Measurements from ENCODE around the gene SF3A2.

SF3A2 gene

DNA sequence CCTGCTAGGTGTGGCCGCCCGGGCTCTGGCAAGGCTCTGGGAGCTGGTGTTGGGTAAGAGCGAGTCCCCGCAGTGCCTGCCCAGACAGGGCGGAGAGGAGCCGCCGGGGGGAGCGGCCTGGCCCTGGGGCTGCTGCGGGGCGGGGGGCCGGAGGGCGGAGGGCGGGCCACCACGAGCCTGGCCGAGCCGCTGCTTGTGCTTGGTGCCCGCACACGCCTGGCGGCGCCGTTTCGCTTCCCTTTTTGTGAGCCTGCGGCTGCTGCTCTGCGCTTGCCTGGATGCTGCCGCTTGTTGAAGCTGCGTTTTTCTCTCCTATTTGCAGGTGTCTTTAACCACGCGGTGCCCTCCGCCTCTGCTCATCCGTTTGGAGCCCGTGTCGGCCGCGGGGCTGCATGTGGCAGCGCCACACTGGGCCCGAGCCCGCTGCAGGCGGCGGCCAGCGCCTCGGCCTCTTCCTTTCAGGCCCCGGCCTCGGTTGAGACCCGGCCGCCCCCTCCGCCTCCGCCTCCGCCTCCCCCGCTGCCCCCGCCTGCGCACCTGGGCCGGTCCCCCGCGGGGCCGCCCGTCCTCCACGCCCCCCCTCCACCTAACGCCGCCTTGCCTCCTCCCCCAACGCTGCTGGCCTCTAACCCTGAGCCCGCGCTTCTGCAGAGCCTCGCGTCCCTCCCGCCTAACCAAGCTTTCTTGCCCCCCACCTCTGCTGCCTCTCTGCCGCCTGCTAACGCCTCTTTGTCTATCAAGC, 9.0 kb upstream of the SF3A2 start:
- DNase-seq = no peak

DNA sequence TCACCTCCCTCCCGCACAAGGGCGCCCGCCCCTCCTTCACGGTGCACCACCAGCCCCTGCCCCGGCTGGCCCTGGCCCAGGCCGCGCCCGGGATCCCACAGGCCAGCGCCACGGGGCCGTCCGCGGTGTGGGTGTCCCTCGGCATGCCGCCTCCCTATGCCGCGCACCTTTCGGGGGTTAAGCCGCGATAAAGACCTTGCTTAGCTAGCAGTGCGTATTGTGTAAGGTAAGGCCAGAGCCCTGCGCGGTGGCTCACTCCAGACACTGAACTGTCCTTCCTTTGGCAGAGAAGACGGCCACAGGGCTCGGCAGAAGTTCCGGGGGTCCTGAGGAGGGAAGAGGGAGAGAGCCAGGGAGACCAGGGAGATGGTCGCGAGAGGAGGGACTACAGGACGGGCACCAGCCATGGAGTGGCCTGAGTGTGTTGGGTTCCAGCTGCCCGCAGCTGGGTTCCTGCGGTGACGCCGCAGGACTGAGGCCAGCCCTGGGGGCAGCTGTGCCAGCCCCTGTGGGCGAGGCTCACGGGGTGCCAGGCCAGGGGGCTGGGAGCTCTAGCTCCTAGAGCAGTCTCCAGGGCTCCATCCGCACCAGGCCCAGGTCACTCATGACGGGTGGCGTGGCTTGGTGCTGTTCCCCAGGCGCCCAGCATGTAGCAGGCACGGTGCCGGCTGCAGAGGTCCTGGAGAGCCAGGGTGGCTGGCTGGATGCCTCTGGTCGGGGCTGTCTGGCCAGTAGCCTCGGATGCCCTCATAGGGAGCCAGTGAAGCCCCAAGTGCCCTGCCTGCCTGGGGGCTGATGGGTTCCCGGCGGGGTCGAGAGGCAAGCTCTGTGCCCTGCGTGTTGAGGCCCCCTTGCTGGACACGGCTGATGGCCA, 8.2 kb upstream of the SF3A2 start:
- DNase-seq = no peak

DNA sequence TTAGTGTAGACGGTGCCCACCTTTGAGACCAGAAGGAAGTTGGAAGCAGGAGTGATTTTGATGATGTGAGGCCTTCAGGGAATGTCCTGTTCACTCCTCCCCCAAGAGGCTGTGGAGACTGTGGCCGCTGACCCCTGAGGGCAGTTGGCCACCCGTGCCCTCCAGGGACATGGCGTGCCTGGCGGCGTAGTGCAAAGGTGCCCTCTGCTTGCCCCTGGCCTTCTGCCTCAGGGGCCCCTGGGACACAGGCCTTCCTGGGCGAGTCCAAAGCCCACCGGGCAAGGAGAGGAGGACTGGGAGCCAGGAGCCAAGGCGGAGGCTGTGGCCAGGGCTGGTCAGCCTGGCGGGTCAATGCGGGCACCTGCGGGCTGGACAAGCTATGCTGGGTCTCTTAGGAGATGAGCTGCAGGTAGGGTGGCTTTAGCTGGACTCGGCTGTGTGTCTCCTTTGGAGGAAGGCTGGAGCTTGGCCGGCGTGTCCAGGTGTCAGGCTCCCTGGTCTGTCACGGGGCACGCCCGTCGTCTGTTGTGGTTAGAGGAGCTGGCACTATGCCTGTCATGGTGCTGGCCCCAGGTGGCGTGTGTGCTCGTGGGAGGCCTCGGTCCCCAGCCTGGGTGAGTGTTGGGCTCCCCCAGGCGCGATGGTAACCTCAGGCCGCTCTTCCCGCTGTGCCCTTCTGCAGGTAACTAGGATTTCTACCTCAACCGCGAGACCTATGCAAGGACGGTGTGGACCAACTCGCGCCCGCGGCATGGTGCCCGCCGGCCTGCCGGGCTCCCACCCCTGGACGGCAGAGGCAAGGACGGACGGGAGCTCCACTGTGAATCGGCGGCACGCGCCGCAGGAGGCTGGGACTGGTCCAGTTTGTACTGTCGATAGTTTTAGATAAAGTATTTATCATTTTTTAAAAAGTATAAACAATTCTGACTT, 7.3 kb upstream of the SF3A2 start:
- DNase-seq = no peak

DNA sequence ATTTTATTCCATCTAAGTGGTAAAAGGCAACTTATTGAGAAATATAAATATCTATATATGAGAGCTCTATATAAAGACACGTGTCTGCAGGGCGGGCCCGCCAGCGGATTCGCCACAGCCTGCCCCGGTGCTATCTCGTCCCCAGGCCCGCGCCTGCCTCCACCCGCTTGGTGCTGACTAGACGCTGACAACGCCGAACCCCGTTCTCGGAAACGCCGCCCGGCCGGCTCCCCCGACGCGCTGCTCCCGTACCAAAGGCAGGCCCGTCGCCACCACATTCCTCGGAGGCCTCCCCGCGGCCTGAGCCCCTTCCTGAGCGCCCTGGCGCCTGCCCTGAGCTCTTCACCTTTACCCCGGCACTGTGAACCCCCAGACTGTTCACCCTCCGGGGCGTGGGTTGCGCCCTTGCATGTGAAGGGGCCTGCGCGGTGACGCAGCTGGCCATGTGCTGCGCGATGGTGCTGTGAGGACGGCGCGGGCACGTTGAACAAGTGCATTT, 6.5 kb upstream of the SF3A2 start:
- no peak for DNase-seq

DNA sequence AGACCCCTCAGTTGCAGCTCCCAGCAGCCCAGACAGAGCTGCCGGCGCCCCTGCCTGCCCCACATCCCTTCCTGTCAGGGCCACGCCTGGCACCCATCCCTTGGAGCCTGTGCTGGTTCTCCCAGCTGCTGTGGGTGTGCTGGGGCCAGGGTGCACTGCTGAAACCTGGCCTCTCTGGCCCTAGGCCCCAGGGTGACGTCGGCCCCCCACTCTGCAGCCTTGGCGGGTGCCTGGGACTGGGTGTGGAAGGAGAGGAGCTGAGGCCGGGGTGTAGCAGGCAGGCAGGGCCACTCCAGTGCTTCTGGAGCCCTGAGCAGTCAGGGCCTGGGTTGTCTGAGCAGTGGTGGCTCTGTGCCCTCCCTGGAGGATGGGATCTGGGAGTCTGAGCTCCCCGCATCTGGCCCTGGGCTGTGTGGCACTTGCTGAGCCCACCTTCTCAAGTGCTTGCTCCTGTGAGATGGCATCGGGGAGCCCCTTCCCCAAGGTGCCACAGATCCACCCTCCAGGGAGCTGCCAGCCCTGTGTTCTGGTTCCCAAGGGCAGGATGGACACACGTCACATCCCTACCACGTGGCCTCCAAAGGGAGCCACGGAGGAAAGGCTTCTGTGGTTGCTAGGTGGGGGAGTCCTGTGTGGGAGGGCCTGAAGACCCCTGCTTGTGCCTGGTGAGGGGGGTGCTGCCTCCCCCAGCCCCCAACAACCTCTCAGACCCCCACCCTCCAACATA, 5.7 kb upstream of the SF3A2 start:
- no peak for DNase-seq

DNA sequence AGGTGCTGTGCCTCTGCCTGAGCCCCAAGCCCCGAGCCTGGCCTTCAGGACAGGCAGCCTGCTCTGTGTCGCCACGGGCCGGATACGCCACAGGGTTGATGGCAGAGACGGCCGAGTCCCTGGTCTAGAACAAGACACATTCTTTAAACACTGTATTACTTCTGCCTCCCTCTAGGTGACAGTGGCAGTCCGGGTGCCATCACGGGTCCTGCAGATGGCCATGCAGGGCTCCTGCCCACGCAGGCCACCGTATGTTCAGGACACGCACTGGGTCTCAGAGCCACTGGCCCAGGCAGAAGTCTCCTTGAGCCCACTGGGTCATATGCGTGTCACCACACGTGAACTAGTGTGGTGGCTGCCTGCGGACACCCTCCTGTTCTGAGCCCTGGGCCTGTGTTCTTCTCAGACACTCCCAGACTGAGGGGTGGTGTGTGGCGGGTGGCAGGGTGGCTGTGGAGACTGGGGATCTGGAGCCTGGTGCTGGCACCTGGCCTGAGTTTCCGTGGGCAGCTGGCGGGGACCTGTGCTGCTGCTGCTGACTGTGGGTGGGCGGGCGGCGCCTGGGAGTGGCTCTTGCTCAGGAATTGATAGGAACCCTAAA, 4.9 kb upstream of the SF3A2 start:
- no peak for DNase-seq

DNA sequence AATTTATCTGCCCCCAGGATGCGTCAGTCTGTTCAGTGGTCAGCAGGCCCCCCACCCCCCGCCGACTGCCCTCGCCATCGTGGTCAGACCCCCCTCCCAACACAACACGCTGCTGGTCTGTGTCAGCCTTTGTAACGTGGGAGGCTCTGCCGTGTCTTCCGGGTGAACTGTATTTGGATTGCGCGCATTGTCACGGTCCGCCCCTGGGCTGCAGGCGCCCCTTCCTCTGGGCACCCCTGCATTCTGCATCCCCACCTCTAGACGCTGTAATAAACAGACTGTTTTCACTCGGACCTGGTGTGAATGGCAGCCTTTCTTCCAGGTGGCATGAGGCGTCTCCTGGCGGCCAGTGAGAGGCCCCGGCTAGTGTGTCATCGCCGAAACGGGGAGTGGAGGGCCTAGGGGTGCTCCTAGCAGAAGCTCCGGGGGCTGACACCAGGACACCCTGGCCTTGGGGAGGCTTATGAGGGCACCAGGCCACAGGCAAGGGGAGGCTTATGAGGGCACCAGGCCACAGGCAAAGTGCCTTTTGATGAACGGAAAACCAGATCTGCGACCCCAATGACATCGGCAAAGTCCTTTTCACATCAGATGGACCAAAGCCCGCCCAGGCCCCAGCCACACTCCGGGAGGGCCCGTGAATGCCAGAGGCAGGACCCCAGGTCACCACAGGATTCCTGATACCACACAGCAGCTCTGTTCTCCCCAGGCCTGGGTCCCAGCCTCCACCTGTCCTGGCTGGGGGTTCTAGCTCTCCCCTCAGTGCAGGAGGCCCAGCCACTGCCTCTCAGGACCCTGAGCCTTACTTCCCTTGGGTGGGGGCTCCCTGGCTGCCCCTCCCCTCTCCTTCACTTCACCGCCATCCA, 4.1 kb upstream of the SF3A2 start:
- DNase-seq = no peak

DNA sequence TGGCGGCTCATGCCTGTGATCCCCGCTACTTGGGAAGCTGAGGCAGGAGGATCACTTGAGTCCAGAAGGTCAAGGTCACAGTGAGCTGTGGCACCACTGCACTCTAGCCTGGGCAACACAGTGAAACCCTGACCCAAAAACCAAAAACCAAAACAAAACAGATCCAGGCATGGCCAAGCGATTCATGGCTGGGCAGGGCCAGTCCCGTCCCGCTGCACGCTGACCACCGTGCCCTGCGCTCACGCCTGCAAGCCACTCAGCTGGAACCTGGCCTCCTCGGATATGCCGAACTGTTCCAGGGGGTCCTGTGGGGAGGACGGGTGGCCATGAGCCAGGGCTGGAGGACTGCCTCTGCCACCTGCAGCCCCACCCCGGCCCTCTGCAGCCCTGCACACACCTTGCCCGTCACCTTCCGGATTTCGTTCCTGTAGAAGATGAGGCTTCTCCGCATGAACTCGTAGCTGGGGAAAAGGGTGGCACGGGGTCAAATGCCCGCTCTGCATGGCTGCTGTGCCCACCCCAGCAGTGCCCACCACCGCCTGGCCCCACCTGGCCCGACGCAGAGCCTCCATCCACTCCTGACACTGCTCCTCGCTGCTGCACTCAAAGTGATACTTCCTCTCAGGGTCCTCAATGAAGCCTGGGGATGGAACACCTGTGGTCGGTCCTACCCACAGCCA, 2.9 kb upstream of the SF3A2 start:
- DNase-seq = no peak

DNA sequence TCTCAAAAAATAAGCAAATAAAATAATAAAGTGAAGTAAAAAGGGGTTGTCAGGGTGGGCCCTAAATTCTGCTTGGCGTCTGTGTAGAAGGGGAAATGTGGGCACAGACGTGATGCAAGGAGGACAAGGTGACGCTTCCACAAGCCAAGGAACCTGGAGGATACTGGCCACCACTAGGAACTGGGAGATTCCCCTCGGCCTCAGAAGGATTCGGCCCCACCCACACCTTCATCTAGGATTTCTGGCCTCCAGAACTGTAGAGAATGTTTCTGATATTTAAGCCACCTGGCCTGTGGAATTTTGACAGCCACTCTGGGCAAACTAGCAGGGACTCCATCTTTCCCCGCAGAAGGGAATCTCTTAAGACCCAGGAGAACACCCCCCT, 1.6 kb upstream of the SF3A2 start:
- no peak for DNase-seq

DNA sequence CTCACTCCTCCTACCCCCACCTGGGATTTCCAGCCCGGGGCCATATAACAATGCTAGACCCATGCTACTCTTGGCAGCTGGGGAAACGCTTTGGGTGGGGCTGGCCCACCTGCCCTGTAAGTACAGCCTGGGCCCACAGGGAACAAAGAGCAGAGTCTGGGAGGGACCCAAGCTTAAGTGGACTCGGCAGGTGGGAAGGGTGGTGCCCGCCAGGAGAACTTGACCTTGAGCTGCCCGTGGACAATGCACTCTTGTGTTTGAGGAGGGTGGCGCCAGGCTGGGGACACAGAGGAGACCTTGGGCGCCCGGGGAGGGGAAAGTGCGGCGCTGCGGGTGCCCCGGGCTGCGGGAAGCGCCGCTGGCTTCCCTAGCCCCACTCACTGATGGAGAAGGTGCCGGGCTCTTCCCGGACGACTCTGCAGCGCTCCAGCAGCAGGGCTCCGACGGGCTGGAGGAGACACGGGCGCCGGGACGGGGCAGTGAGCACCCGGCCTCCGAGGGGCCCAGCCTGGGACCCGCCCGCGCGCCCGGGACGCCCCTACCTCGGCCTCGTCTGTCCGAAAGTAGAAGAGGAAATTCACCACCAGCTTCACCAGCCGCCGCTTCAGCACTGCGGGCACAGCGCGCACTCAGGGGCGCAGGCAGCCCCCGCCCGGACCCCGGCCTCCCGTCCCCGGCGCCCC, 1.1 kb upstream of the SF3A2 start:
- no peak for DNase-seq

DNA sequence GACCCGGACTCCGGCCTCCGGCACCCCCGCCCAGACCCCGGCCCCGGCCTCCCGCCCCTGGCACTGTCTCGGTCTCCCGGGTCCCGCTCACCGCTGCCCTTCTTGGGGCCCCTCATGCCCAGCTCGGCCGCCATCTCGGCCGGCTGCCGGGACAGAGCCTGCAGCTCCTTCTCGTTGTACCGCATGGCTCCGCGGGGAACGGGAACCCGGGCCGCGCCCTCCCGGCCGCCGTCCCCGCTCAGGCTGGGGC, 635 bp upstream of the SF3A2 start:
- no peak for DNase-seq

DNA sequence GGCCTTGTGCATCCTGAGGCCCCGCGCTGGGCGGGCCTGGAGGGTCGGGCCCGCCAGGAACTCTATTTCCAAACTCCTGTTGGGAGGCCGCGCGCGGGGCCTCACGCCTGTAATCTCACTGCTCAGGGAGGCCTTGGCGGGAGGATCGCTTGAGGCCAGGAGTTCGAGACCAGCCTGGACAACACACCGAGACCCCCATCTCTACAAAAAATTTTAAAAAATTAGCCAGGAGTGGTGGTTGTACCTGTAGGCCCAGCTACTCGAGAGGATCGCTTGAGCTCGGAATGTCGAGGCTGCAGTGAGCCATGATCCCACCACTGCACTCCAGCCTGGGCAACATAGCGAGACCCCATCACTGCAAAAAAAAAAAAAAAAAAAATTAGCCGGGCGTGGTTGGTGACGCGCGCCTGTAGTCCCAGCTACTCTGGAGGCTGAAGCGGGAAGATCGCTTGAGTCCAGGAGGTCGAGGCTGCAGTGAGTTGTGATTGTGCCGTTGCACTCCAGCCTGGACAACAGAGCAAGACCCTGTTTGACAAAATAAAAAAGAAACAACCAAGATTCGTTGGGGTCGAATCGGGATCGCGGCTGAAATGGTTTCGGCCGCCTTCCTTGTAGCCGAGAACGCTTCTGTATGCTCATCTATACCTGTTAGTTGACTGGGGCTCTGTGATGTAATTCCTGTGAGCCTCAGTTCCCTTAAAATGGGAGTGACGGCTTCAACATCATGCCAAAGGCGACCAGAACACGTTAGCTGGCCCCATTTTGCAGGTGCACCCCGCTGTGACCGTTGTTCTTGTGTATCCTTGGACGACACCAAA, 636 bp downstream of the SF3A2 start:
- DNase-seq = no peak

DNA sequence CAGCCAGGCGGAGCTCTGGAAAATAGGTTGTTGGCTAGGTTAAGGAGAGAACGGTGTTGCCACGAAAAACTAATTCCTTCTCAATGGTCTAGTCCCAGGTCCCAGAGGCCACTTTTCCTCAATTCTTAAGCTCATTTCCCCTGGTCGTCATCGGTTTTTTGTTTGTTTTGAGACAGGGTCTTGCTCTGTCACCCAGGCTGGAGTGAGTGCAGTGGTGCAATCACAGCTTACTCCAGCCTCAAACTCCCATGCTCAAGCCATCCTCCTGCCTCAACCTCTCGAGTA, 1.2 kb downstream of the SF3A2 start:
- DNase-seq = no peak

DNA sequence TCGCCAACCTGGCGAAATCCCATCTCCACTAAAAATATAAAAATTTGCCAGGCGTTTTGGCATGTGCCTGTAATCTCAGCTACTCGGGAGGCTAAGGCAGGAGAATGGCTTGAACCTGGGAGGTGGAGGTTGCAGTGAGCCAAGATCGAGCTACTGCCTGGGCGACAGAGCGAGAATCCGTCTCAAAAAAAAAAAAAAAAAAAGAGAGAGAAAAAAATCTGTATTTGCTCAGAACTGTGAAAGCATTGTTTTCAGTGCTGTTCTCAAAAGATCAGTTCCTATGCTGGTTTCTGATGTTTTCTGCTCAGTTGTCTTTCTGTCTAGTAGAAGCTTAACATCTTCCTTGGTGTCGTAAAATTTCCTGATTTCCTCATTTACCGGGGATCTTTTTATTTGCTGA, 2.5 kb downstream of the SF3A2 start:
- DNase-seq = no peak

DNA sequence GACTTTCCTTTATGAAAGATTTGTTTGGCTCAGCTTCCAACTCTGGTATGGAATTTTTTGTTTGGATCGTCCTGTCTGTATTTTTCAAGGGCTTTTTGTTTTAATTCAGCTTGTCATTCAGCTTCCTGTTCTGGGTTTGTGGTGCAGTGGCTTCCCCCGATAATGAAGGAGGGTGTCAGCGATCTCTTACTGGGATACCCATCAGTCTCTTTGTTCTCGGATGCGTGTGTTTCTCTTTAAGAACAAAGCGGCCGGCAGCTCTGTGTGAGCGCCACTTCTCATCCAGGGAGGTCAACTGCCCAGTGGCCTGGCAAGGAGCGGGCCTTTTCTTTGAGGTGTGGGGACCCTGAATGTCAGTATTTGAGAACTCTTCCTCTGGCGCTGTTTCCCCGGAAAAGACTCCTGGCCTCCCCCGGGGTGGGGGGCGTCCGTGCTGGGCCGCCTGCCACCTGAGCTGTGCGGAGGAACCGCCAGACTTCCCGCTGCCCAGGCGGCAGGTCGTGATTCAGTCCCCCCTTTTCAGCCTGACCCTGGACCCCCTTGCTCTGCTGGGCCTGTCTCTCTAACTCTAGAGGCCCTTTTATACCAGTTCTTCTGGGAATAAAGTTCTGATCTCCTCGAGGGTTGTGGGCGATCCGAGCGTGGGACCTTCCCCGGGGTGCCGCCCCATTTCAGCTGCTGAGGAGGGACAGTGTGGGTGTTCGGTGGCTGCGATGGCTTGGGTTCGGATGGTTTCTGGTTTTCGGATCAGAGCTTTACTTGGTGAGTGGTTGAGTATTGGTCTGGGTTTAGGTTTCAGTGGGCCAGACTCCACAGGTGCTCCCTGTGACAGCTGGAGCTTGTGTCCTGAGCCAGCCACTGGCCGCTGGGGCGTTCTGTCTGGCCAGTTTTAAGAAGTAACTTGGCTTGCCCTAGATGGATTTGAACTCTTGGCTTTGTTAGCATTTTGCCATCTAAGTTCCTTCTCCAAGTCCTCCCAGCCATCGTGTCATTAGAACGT, 3.4 kb downstream of the SF3A2 start:
- DNase-seq = no peak

DNA sequence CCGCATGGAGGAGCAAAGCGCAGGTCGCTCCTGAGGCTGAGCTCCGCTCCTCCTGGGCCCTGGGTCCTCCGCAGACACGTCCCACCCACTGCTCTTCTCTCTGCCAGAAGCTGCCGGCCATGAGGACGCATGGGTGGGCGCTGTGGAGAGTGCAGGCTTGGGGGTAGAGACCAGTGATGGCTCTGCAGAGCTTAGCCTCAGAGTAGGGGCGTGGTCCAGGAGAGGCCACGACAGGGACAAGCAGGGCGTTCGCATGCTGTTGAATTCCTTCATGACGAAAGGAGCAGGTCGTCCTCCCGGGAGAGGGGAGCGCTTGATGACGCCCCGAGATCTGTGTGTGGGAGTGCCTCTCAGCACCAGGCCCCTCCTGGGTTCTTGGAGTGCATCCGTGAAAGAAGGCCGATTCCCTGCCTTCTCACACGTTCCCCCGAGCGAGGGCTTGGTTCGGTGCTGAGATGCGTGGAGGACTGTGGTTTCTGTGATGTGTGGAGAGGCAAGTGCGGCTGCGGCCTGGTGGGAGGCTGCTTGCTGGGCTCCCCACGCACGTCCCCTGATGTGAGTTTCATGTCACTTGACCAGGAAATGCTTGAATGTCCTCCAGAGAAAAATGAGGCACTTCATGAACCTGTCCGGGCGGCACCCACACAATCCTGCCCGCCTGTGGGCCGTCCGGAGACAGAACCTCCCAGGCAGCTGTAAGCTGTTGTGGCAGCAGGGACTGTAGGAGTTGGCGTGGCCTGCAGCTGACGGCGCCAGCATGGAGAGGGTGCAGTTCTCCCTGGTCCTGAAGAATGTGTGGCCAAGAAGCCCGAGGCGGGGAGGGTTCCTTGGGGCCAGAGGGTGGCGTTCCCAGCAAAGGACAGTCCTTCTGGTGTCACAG, 4.5 kb downstream of the SF3A2 start:
- no peak for DNase-seq

DNA sequence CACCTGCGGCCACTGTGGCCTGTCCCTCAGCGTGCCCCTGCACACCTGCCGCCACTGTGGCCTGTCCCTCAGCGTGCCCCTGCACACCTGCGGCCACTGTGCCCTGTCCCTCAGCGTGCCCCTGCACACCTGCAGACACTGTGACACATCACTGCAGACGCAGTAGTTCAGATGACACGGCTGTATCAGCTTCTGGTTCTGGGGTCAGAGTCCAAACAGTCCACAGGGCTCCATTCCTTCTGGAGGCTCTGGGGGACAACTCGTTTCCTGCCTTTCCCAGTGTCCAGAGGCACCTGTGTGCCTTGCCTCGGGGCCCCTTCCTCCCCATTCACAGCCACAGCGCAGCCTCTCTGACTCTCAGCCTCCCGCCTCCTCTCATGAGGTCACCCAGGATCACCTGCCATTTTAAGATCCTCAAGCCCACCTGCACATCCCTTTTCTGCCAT, 5.5 kb downstream of the SF3A2 start:
- no peak for DNase-seq

All from T1000 (cell line).